ENCODE data around the gene COP1. TPM values are rescaled to one million over a fixed set of nuclear protein-coding genes. Genes with fewer than 3 reads are reported as not detected.
"Not testable (repeated sequence)": the region's sequence is repeated elsewhere in the genome, so short reads cannot be mapped to it uniquely, and the experiment has no call there.

Gene COP1
- total and polyA plus RNA-seq, 2 of the 8 experiments (the other 6 are each of a cell fraction or from before 2014, with no cell fraction given): 26.2 to 44.9 TPM

- H3K36me3 ChIP-seq (ENCODE audit: control insufficient read depth in 2 of 4, insufficient read depth in 4 of 4, low read length in 3 of 4); H4K5ac ChIP-seq (ENCODE audit: insufficient read length, low read depth, low read length); H3K9ac ChIP-seq (replicated peaks in 1 of 4; ENCODE audit: extremely low read depth in 1 of 4, low read depth in 3 of 4, low read length in 3 of 4); H3K18ac ChIP-seq (ENCODE audit: extremely low read depth, low read length); H3K56ac ChIP-seq (replicated peaks; ENCODE audit: insufficient read length, low read depth, low read length); H3K14ac ChIP-seq (ENCODE audit: insufficient read length); H3K27me3 ChIP-seq (replicated peaks in 1 of 4; ENCODE audit: control insufficient read depth in 3 of 4, extremely low read depth in 1 of 4, insufficient read depth in 3 of 4, low read length in 3 of 4); H2BK15ac ChIP-seq (ENCODE audit: low read length); H3K4ac ChIP-seq (replicated peaks; ENCODE audit: insufficient read length, low read depth, low read length); CTCF ChIA-PET (ENCODE audit: partially characterized antibody); H2BK12ac ChIP-seq (ENCODE audit: low read depth, low read length); H3K4me1 ChIP-seq (replicated peaks in 1 of 4; ENCODE audit: control insufficient read depth in 3 of 4, insufficient read depth in 4 of 4, low read length in 3 of 4); H2AK5ac ChIP-seq (ENCODE audit: low read depth, low read length); H3K9me3 ChIP-seq (ENCODE audit: insufficient read depth in 2 of 2, low read depth in 1 of 2, low read length in 1 of 2); H2BK120ac ChIP-seq (replicated peaks; ENCODE audit: low read depth, low read length); DNase-seq (ENCODE audit: low read depth in 1 of 2, low spot score in 2 of 2); H3K23ac ChIP-seq (ENCODE audit: insufficient read length); H4K91ac ChIP-seq (replicated peaks; ENCODE audit: insufficient read length, low read length); FAIRE-seq; H3K79me2 ChIP-seq (ENCODE audit: control insufficient read depth in 1 of 2, insufficient read depth in 2 of 2, low read length in 2 of 2); H2AFZ ChIP-seq (ENCODE audit: low read length); H3K79me1 ChIP-seq (ENCODE audit: low read depth, low read length); H4K20me1 ChIP-seq (replicated peaks in 1 of 2; ENCODE audit: control insufficient read depth in 1 of 2, insufficient read depth in 2 of 2, low read length in 2 of 2); H4K8ac ChIP-seq (ENCODE audit: extremely low read depth, insufficient read depth, low read length); H3K27ac ChIP-seq (ENCODE audit: low read depth, low read length); H3K4me3 ChIP-seq (ENCODE audit: extremely low read depth in 1 of 4, insufficient read depth in 2 of 4, low read depth in 3 of 4, low read length in 4 of 4); H3K4me2 ChIP-seq (ENCODE audit: insufficient read depth in 1 of 2, low read depth in 2 of 2, low read length in 2 of 2); H2BK20ac ChIP-seq (ENCODE audit: low read length); H2BK5ac ChIP-seq (ENCODE audit: low read depth, low read length); H3K23me2 ChIP-seq (ENCODE audit: low read depth, low read length); POLR2A ChIA-PET (ENCODE audit: partially characterized antibody): not testable (repeated sequence)
- 96% methylated on average over 9 of the region's 14 CpGs; no CpG with 5 or more reads in 1 of the 2 experiments for WGBS, 2 experiments (ENCODE audit: extremely low coverage in 1 of 2, insufficient coverage in 1 of 2, insufficient read length in 1 of 2, insufficient replicate concordance in 2 of 2, low coverage in 1 of 2, low lambda C conversion rate in 2 of 2, missing lambda C conversion rate in 1 of 2)
Observed at GRCh38 chr1:175992202-175992601, 214.9 kb downstream of the COP1 start.
